Measurements from ENCODE around the gene DQX1.
"Not testable (repeated sequence)": the region's sequence is repeated elsewhere in the genome, so short reads cannot be mapped to it uniquely, and the experiment has no call there.

DQX1 gene

DNA sequence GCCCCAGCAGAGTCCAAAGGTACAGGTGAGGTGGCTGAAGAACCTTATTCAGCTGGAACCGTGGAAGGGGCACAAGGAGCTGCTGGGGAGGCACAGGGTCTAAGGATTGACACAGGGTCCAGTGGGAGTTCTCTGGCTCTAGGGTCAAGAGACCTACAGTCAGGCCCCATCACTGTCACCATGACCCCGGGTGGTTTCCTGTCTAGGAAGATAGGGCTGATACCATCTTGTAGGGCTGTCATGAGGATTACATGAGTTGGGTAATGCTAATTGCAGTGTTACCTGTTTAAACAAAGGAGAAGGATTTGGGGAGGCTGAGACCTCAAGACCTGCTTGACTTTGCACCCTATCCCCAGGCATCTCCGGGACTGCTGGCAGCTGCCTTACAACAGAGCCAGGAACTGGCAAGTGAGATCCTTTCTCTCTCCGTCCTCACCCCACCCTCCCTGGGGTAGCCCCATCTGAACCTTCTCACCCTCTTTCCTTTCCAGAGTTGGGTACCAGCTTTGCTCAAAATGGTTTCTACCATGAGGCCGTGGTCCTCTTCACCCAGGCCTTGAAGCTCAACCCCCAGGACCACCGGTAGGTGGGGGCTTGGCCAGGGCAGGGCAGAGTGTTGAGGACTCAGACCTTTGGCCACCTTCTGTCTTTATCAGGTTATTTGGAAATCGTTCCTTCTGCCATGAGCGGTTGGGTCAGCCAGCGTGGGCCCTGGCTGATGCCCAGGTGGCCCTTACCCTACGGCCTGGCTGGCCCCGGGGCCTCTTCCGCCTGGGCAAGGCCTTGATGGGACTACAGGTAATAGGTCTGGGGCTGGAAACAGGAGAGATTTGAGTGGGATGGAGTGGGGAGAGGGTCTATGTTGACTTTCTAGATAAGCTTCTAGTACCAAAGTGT, 34.1 kb downstream of the DQX1 start:
- no peak for DNase-seq

DNA sequence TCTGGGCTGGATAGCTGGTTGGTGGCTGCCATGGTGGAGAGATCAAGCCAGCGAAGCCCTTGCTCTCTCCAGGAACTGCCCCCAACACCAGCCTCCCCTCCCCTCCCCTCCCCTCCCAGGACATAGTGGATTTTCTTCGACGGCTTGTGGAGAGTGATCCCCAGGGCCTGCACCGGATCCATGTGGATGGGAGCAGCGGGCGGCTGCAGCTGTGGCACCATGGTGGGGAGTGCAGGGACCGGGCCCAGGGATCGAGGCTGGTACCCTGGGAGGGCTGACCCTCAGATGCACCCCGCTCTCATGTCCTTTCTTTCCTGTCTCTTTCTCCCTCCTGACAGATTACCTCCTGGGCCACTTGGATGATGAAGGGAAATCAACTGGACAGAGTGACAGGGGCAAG, 36.1 kb downstream of the DQX1 start:
- no peak for DNase-seq

GRCh38 chr2:74488643-74489481, 37.2 kb downstream of the DQX1 start:
- no peak for DNase-seq

- DNase-seq: no peak
These were observed 39.9 kb downstream of the DQX1 start for GRCh38 chr2:74486141-74486540.

DNA sequence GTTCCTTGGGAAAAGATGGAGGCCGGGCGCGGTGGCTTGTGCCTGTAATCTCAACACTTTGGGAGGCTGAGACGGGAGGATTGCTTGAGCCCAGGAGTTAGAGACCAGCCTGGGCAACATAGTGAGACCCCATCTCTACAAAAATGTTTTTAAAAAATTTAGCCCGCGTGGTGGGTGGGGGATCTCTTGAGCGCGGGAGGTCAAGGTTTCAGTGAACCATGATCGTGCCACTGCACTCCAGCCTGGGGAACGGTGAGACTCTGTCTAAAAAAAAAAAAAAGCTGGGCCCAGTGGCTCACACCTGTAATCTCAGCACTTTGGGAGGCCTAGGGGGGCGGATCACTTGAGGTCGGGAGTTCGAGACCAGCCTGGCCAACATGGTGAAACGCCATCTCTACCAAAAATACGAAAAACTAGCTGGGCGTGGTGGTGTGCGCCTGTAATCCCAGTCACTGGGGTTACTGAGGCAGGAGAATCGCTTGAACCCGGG, 42.3 kb downstream of the DQX1 start:
- not testable (repeated sequence) for DNase-seq

GRCh38 chr2:74482801-74483674, 43.0 kb downstream of the DQX1 start, which contains the start of the genes CCDC142 and TTC31:
TSS of gene CCDC142 (minus strand) at chr2:74482998. CDS start at chr2:74482837, 161 bp downstream.
TSS of gene TTC31 (plus strand) at chr2:74483081. CDS start at chr2:74483096, 15 bp downstream.
- peak; percentile 93 to 94 for DNase-seq

DNA sequence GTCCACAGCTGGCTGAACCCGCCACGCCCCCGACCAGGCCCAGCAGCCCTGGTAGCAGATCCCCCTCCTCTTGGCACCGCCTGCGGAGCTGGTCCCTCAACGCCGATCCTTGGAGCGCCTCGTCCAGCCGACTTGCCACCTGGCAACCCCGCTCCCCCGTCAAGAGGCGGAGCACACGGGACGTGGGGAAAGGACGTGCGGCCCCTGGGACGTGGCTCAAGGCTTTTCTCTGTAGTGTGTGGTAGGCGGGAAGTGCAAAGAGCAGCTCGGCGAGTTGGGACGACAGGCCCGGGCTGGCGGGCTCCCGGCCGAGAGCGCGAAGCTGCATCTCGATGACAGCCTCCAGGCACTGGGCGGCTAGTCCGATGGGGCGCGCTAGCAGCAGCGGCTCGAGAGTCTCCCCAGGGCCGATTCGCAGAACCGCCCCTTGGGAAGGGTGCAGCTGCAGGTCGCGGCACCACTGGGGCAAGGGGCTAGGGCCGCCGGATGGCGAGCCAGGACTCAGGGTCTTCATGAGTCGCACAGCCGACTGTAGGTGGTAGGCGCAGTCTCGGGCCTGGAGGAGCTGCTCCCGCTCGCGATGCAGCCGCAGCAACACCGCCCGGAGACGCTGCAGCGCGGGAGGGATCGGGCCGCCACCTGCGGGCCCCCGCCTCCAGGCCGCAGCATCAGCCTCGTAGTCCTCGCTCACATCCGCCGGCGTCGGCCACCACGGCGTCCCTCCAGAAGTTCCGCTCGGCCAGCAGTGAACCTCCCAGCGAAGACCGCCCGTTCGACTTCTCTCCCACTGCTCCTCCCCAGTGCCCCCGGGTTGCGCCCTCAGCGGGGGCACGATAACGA, 43.9 kb downstream of the DQX1 start:
- peak; percentile 64 to 75 for DNase-seq

- no peak for DNase-seq
These were observed 44.6 kb downstream of the DQX1 start for GRCh38 chr2:74481431-74481830.

GRCh38 chr2:74474899-74475298, 51.1 kb downstream of the DQX1 start:
- no peak for DNase-seq

DNA sequence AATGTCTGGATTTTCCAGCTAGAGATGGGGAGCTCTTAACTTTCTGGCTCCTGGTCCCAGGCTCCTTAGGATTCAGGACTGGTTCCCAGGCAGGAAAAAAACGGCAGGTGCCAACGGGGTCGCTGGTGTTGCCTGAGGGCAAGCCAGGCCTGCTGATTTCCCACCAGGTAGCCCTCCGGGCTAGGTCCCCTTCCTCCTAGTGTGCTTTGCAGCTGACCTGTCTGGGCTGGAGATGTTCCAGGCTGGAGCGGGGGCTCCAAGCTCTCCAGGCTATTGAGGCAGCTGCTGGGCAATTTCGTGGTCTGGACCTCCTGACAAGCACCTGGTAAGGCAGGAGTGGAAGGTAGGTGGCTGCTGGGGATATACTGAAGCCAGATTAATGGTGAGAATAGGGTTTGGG, 51.5 kb downstream of the DQX1 start:
- DNase-seq: no peak

DNA sequence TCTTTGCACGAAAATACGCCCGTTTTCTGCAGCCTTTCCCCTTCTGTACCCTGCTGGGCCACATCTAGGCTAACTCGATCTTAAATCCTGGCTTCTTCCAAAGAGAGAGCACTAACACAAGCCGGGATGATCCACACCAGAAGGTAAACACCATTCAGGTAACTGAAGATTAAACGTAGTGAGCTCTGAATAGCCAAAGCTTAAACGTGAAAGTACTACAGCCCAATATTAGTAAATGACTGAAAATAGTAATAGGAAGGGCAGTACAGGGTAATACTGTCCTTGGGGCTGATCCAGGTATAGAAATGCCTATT, 53.1 kb downstream of the DQX1 start:
- peak in 1 of 2 experiments; percentile 39 for DNase-seq

GRCh38 chr2:74472086-74472944, 53.7 kb downstream of the DQX1 start, which contains the start of gene MRPL53:
TSS of gene MRPL53 (minus strand) at chr2:74472680. CDS start at chr2:74472660, 20 bp downstream.
- peak; percentile 74 to 93 for DNase-seq

DNA sequence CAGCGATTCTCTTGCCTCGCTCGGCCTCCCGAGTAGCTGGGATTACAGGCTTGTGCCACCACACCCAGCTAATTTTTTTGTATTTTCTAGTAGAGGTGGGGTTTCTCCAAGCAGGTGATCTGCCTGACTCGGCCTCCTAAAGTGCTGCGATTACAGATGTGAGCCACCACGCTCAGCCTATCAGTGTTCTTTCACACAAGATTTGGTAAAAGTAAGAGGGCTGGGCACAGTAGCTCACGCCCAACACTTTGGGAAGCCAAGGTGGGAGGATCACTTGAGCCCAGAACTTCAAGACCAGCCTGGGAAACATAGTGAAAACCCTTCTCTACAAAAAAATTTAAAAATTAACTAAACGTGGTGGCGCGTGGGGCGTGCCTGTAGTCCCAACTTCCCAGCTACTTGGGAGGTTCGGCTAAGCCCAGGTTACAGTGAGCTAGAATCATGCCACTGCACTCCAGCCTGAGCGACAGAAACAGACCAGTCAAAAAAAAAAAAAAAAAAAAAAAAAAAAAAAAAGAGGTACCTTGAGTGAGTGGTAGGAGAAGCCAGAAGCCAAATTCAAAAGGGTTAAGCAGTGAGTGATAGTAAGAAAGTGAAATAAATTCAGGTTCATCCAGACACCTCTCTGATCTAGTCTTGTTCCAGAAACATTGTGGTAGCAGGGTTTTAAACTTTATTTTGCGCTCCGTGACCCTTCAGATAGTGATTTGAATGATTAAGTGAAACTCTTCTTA, 54.5 kb downstream of the DQX1 start:
- no peak for DNase-seq

DNA sequence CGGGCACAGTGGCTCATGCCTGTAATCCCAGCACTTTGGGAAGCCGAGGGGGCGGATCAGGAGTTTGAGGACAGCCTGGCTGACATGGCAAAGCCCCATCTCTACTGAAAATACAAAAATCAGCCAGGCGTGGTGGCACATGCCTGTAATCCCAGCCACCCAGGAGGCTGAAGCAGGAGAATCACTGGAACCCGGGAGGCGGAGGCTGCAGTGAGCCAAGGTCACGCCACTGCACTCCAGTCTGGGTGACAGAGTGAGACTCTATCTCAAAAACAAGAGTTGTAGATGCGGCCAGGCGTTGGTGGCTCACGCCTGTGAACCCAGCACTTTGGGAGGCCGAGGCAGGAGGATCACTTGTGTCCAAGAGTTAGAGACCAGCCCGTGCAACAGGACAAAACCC, 55.3 kb downstream of the DQX1 start:
- not testable (repeated sequence) for DNase-seq
